ENCODE measurements around the gene ERF. TPM values are rescaled to one million over a fixed set of nuclear protein-coding genes. Genes with fewer than 3 reads are reported as not detected.
"Not testable (repeated sequence)": the region's sequence is repeated elsewhere in the genome, so short reads cannot be mapped to it uniquely, and the experiment has no call there.

ERF gene
- total and polyA plus RNA-seq, 2 donors (not counting 1 experiment from before 2014, with no cell fraction given) = 48.6 to 51.5 TPM

DNA sequence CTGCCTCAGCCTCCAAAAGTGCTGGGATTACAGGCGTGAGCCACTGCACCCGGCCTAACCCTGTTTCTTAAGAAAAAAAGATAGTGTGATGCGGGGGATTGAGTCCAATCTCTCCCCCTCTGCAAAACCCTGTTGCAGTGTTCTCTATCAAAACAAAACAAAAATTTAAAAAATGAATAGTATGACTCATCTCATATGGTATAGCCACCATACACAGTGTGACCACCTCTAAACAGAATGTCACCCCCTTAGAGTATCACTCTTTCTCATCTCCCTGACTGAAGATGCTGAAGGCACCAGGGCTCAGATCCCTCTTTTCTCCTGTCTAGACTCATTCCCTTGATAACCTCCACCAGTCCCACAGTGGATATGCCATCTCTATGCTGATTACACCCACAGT is 6.8 kb upstream of the ERF start:
- Histone ChIP-seq H3K9me3 (ENCODE audit: control extremely low read depth in 1 of 3, control insufficient read depth in 2 of 3, insufficient read depth in 1 of 3, low read length in 2 of 3) (no peaks in the 10 kb centered on the region), H2AFZ (ENCODE audit: insufficient read depth, low read depth, low read length, poor library complexity, severe bottlenecking) (no peak overlapping the region), H3K9ac (ENCODE audit: low read length) (no peak overlapping the region), H4K20me1 (ENCODE audit: control insufficient read depth, insufficient read depth, low read length, poor library complexity, severe bottlenecking) (no peaks in the 10 kb centered on the region), H3K27me3 (replicated peaks in 1 of 4; ENCODE audit: control extremely low read depth in 1 of 4, control insufficient read depth in 3 of 4, insufficient read depth in 4 of 4, low read length in 3 of 4) (no peaks in the 10 kb centered on the region), H3K4me3 (ENCODE audit: control extremely low read depth in 1 of 5, extremely low read depth in 1 of 5, insufficient read depth in 1 of 5, low read depth in 2 of 5, low read length in 4 of 5) (no peak overlapping the region), H3K27ac (ENCODE audit: low read length in 2 of 2) (no peak overlapping the region), H3K4me1 (ENCODE audit: control insufficient read depth in 2 of 2, insufficient read depth in 2 of 2, low read length in 2 of 2) (no peaks in the 10 kb centered on the region), H3K79me2 (ENCODE audit: control insufficient read depth, insufficient read depth, low read length) (no peaks in the 10 kb centered on the region), H3K36me3 (replicated peaks in 1 of 2; ENCODE audit: control extremely low read depth in 1 of 2, control insufficient read depth in 1 of 2, extremely low read depth in 1 of 2, insufficient read depth in 2 of 2, low read length in 1 of 2) (no peaks in the 10 kb centered on the region), H3K4me2 (replicated peaks; ENCODE audit: low read depth, low read length, poor library complexity, severe bottlenecking) (no peak overlapping the region)
- ATAC-seq (ENCODE audit: low read depth) (no peak), DNase-seq (no peak)
- Mint-ChIP-seq H3K4me1 (no peaks in the 10 kb centered on the region), H3K9me3 (ENCODE audit: insufficient read depth) (no peaks in the 10 kb centered on the region), H3K27me3 (peaks cover 9% of the 10 kb centered on the region), H3K27ac (no peak overlapping the region), H3K4me3 (no peak overlapping the region)
- ChIA-PET POLR2A (interaction anchor here (0.7 to 1.5 kb wide), 2 partner anchors 10 to 15 kb away, joined by 3 to 5 read pairs; no protein-coding TSS in a partner anchor), CTCF (no interaction called here)
- intact Hi-C loops (cut with micrococcal nuclease) = no loop called here
- no peak for TF ChIP-seq EZH2 (IDR thresholded peaks at IDR 0.05; ENCODE audit: borderline replicate concordance, insufficient read depth, low read depth, low read length, poor library complexity, severe bottlenecking)
- TF ChIP-seq, protein P1, sequence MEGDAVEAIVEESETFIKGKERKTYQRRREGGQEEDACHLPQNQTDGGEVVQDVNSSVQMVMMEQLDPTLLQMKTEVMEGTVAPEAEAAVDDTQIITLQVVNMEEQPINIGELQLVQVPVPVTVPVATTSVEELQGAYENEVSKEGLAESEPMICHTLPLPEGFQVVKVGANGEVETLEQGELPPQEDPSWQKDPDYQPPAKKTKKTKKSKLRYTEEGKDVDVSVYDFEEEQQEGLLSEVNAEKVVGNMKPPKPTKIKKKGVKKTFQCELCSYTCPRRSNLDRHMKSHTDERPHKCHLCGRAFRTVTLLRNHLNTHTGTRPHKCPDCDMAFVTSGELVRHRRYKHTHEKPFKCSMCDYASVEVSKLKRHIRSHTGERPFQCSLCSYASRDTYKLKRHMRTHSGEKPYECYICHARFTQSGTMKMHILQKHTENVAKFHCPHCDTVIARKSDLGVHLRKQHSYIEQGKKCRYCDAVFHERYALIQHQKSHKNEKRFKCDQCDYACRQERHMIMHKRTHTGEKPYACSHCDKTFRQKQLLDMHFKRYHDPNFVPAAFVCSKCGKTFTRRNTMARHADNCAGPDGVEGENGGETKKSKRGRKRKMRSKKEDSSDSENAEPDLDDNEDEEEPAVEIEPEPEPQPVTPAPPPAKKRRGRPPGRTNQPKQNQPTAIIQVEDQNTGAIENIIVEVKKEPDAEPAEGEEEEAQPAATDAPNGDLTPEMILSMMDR (IDR thresholded peaks at IDR 0.05) = no peak
- no CpG with 5 or more reads among the region's 3 CpGs for WGBS (ENCODE audit: insufficient coverage)

GRCh38 chr19:42257842-42258241 is 2.9 kb upstream of the ERF start:
- Histone ChIP-seq H3K4me1 (ENCODE audit: control insufficient read depth in 2 of 2, insufficient read depth in 2 of 2, low read length in 2 of 2) (peaks cover 11 to 18% of the 10 kb centered on the region in 2 donors), H3K79me2 (ENCODE audit: control insufficient read depth, insufficient read depth, low read length) (peaks cover 18% of the 10 kb centered on the region), H4K20me1 (ENCODE audit: control insufficient read depth, insufficient read depth, low read length, poor library complexity, severe bottlenecking) (peaks cover 10% of the 10 kb centered on the region)
- H2AFZ ChIP-seq (ENCODE audit: insufficient read depth, low read depth, low read length, poor library complexity, severe bottlenecking); H3K4me1 Mint-ChIP-seq; H3K4me2 ChIP-seq (replicated peaks; ENCODE audit: low read depth, low read length, poor library complexity, severe bottlenecking); H3K4me3 ChIP-seq (ENCODE audit: control extremely low read depth in 1 of 5, extremely low read depth in 1 of 5, insufficient read depth in 1 of 5, low read depth in 2 of 5, low read length in 4 of 5); H3K9me3 Mint-ChIP-seq (ENCODE audit: insufficient read depth); H3K9ac ChIP-seq (ENCODE audit: low read length); H3K27ac Mint-ChIP-seq; ATAC-seq (ENCODE audit: low read depth); intact Hi-C loops (cut with micrococcal nuclease); H3K27ac ChIP-seq (ENCODE audit: low read length in 2 of 2); H3K27me3 Mint-ChIP-seq; H3K36me3 ChIP-seq (replicated peaks in 1 of 2; ENCODE audit: control extremely low read depth in 1 of 2, control insufficient read depth in 1 of 2, extremely low read depth in 1 of 2, insufficient read depth in 2 of 2, low read length in 1 of 2); H3K4me3 Mint-ChIP-seq; H3K27me3 ChIP-seq (replicated peaks in 1 of 4; ENCODE audit: control extremely low read depth in 1 of 4, control insufficient read depth in 3 of 4, insufficient read depth in 4 of 4, low read length in 3 of 4); DNase-seq; H3K9me3 ChIP-seq (ENCODE audit: control extremely low read depth in 1 of 3, control insufficient read depth in 2 of 3, insufficient read depth in 1 of 3, low read length in 2 of 3): not testable (repeated sequence)
- POLR2A ChIA-PET = interaction anchor here (0.7 to 1.0 kb wide), 4 partner anchors 11 to 45 kb away, joined by 4 to 6 read pairs (median 4); partner anchors contain the start of gene PAFAH1B3
- CTCF ChIA-PET = interaction anchor here (1.1 to 2.0 kb wide), 3 partner anchors 11 to 38 kb away, joined by 4 to 6 read pairs (median 4); no protein-coding TSS in a partner anchor
- WGBS (ENCODE audit: insufficient coverage) = 100% methylated on average over 1 of the region's 3 CpGs

Data from B cell (primary cell).